H1 (cell line): ENCODE results near the gene CHN2. TPM values are rescaled to one million over a fixed set of nuclear protein-coding genes. Genes with fewer than 3 reads are reported as not detected.

ENCODE experiments used
- CTCF ChIA-PET: fragments of 300-600 bp; sonication (Branson Sonifier 250); formaldehyde crosslinking; loops from one replicate; lab custom pipeline; 2021; ENCODE audit not compliant: partially characterized antibody; lab: Charles Lee
- POLR2A ChIA-PET: fragments of 300-600 bp; sonication (Branson Sonifier 250); formaldehyde crosslinking; loops from one replicate; lab custom pipeline; 2021; ENCODE audit warnings: inconsistent platforms; ENCODE audit not compliant: partially characterized antibody; lab: Charles Lee
- DNase-seq, 2 experiments: peaks; one replicate each; pipeline versions ENCODE4 v3.0.0 to v3.0.0-alpha.2; 2010 to 2022; ENCODE audit warnings: low spot score in 2 of 2, low read depth in 1 of 2, mixed read lengths in 1 of 2
- FAIRE-seq: peaks from 2 replicates; lab custom pipeline; 2011; peaks lifted over from hg19 to GRCh38; lab: Jason Lieb, UNC
- H2AFZ ChIP-seq: 2 replicates; pipeline ENCODE4 v1.8.1; 2012; ENCODE audit warnings: low read length, inconsistent platforms
- H2AK5ac ChIP-seq: 2 replicates; pipeline ENCODE4 v1.6.1; 2013; ENCODE audit warnings: low read depth, low read length
- H2BK120ac ChIP-seq: replicated peaks from 2 replicates; pipeline ENCODE3; 2013; ENCODE audit warnings: low read depth, low read length, inconsistent platforms
- H2BK12ac ChIP-seq: 2 replicates; pipeline ENCODE4 v1.6.1; 2013; ENCODE audit warnings: low read depth, low read length
- H2BK15ac ChIP-seq: 2 replicates; pipeline ENCODE4 v1.6.1; 2013; ENCODE audit warnings: low read length
- H2BK20ac ChIP-seq: 2 replicates; pipeline ENCODE4 v1.6.1; 2013; ENCODE audit warnings: low read length
- H2BK5ac ChIP-seq: 2 replicates; pipeline ENCODE4 v1.6.1; 2013; ENCODE audit warnings: low read depth, low read length
- H3K14ac ChIP-seq: 2 replicates; pipeline ENCODE4 v1.6.1; 2013; ENCODE audit warnings: inconsistent platforms; ENCODE audit not compliant: insufficient read length
- H3K18ac ChIP-seq: 2 replicates; pipeline ENCODE4 v1.6.1; 2013; ENCODE audit warnings: low read length; ENCODE audit errors: extremely low read depth
- H3K23ac ChIP-seq: 2 replicates; pipeline ENCODE4 v1.6.1; 2013; ENCODE audit warnings: inconsistent platforms; ENCODE audit not compliant: insufficient read length
- H3K23me2 ChIP-seq: 2 replicates; pipeline ENCODE4 v1.6.1; 2013; ENCODE audit warnings: low read depth, low read length
- H3K27ac ChIP-seq: 2 replicates; pipeline ENCODE4 v1.6.1; 2011; ENCODE audit warnings: low read depth, low read length, inconsistent platforms
- H3K27me3 ChIP-seq, 4 experiments: replicated peaks in 1 of 4; 1 replicate in 1 of 4; 2 replicates in 3 of 4; pipeline versions ENCODE4 v1.6.1 to v1.8.1; 2011 to 2013; ENCODE audit warnings: low read length in 3 of 4, mild to moderate bottlenecking in 3 of 4, inconsistent platforms in 2 of 4, mixed read lengths in 2 of 4, moderate library complexity in 1 of 4; ENCODE audit not compliant: control insufficient read depth in 3 of 4, insufficient read depth in 3 of 4; ENCODE audit errors: extremely low read depth in 1 of 4
- H3K36me3 ChIP-seq, 4 experiments: 2 replicates each; pipeline versions ENCODE4 v1.6.1 to v1.8.1; 2011 to 2013; ENCODE audit warnings: mild to moderate bottlenecking in 4 of 4, low read length in 3 of 4, moderate library complexity in 2 of 4, control low read depth in 1 of 4, inconsistent platforms in 1 of 4; ENCODE audit not compliant: insufficient read depth in 4 of 4, control insufficient read depth in 2 of 4
- H3K4ac ChIP-seq: replicated peaks from 2 replicates; pipeline ENCODE3; 2013; ENCODE audit warnings: low read length, low read depth, mixed read lengths, inconsistent platforms; ENCODE audit not compliant: insufficient read length
- H3K4me1 ChIP-seq, 4 experiments: replicated peaks in 1 of 4; 1 replicate in 1 of 4; 2 replicates in 3 of 4; pipeline versions ENCODE4 v1.6.1 to v1.8.1; 2011 to 2013; ENCODE audit warnings: low read length in 3 of 4, inconsistent platforms in 2 of 4, mixed read lengths in 1 of 4; ENCODE audit not compliant: insufficient read depth in 4 of 4, control insufficient read depth in 3 of 4
- H3K4me2 ChIP-seq, 2 experiments: 2 replicates each; pipeline versions ENCODE4 v1.6.1 to v1.8.1; 2011 to 2013; ENCODE audit warnings: low read depth in 2 of 2, low read length in 2 of 2, control low read depth in 1 of 2, inconsistent platforms in 1 of 2, mild to moderate bottlenecking in 1 of 2; ENCODE audit not compliant: insufficient read depth in 1 of 2
- H3K4me3 ChIP-seq, 4 experiments: fragments of 200-600, 300-600 bp in 1 of 4; sonication (generic), shearing (Covaris generic), sonication (Bioruptor Twin) in 1 of 4; 2 replicates each; pipeline versions ENCODE4 v1.5.1 to v1.8.1; 2011 to 2016; ENCODE audit warnings: low read length in 4 of 4, low read depth in 3 of 4, control low read depth in 2 of 4, inconsistent platforms in 2 of 4, mild to moderate bottlenecking in 2 of 4, mixed read lengths in 1 of 4, moderate library complexity in 1 of 4; ENCODE audit not compliant: insufficient read depth in 2 of 4; ENCODE audit errors: extremely low read depth in 1 of 4
- H3K56ac ChIP-seq: replicated peaks from 2 replicates; pipeline ENCODE3; 2013; ENCODE audit warnings: low read depth, mild to moderate bottlenecking, mixed read lengths, low read length, inconsistent platforms; ENCODE audit not compliant: insufficient read length
- H3K79me1 ChIP-seq: 2 replicates; pipeline ENCODE4 v1.6.1; 2013; ENCODE audit warnings: low read depth, low read length, control low read depth
- H3K79me2 ChIP-seq, 2 experiments: 2 replicates each; pipeline versions ENCODE4 v1.6.1 to v1.8.1; 2012 to 2013; ENCODE audit warnings: low read length in 2 of 2, mild to moderate bottlenecking in 2 of 2, inconsistent platforms in 1 of 2; ENCODE audit not compliant: insufficient read depth in 2 of 2, control insufficient read depth in 1 of 2
- H3K9ac ChIP-seq, 4 experiments: replicated peaks in 1 of 4; 1 replicate in 1 of 4; 2 replicates in 3 of 4; pipeline versions ENCODE4 v1.6.1 to v1.8.1; 2011 to 2013; ENCODE audit warnings: low read depth in 3 of 4, low read length in 3 of 4, control low read depth in 2 of 4, mild to moderate bottlenecking in 2 of 4, moderate library complexity in 2 of 4, inconsistent platforms in 1 of 4; ENCODE audit errors: extremely low read depth in 1 of 4
- H3K9me3 ChIP-seq, 2 experiments: 2 replicates each; pipeline versions ENCODE4 v1.6.1 to v1.8.1; 2012 to 2013; ENCODE audit warnings: mild to moderate bottlenecking in 2 of 2, moderate library complexity in 2 of 2, control low read depth in 1 of 2, inconsistent platforms in 1 of 2, low read depth in 1 of 2, low read length in 1 of 2, mixed read lengths in 1 of 2; ENCODE audit not compliant: insufficient read depth in 2 of 2
- H4K20me1 ChIP-seq, 2 experiments: replicated peaks in 1 of 2; 2 replicates each; pipeline versions ENCODE3 to v1.8.1; 2011 to 2013; ENCODE audit warnings: inconsistent platforms in 2 of 2, low read length in 2 of 2, mild to moderate bottlenecking in 1 of 2; ENCODE audit not compliant: insufficient read depth in 2 of 2, control insufficient read depth in 1 of 2
- H4K5ac ChIP-seq: 2 replicates; pipeline ENCODE4 v1.6.1; 2013; ENCODE audit warnings: low read length, low read depth, mixed read lengths, inconsistent platforms; ENCODE audit not compliant: insufficient read length
- H4K8ac ChIP-seq: 2 replicates; pipeline ENCODE4 v1.8.0; 2013; ENCODE audit warnings: mild to moderate bottlenecking, moderate library complexity, low read length, inconsistent platforms; ENCODE audit not compliant: insufficient read depth; ENCODE audit errors: extremely low read depth
- H4K91ac ChIP-seq: replicated peaks from 2 replicates; pipeline ENCODE3; 2013; ENCODE audit warnings: low read length, mixed read lengths, inconsistent platforms; ENCODE audit not compliant: insufficient read length
- ATF3 ChIP-seq: IDR thresholded peaks from 2 replicates; pipeline ENCODE4 v1.6.1; 2011; ENCODE audit warnings: low read depth, mild to moderate bottlenecking, low read length; ENCODE audit not compliant: insufficient read depth
- RFX5 ChIP-seq: IDR thresholded peaks from 2 replicates; pipeline ENCODE4 v1.6.1; 2011; ENCODE audit warnings: low read depth, low read length, improper control_type of control experiment, borderline replicate concordance
- TCF12 ChIP-seq: IDR thresholded peaks from 2 replicates; pipeline ENCODE4 v1.6.1; 2011; ENCODE audit warnings: low read depth, mild to moderate bottlenecking, low read length
- WGBS, 2 experiments: shearing (Covaris generic) in 1 of 2; methylation state at CpG; one replicate each; pipeline versions ENCODE4 v1.1.6 to v1.1.7; 2013 to 2015; ENCODE audit warnings: low lambda C conversion rate in 2 of 2, mixed read lengths in 2 of 2, inconsistent platforms in 1 of 2, low coverage in 1 of 2, missing lambda C conversion rate in 1 of 2; ENCODE audit not compliant: insufficient replicate concordance in 2 of 2, insufficient coverage in 1 of 2, insufficient read length in 1 of 2; ENCODE audit errors: extremely low coverage in 1 of 2, missing lambda C conversion rate in 1 of 2; 5-methylcytosine and 5-hydroxymethylcytosine counted together
- polyA plus RNA-seq, 7 experiments: library from polyadenylated mRNA; depleted of rRNA in 3 of 7; stranded (reverse) in 5 of 7; unstranded in 2 of 7; fragments of >200 nt in 5 of 7; fragments of 200-250 nt in 2 of 7; gene quantifications; 1 replicate in 5 of 7; 2 replicates in 1 of 7; 4 replicates in 1 of 7; pipeline versions ENCODE4 v1.2.1 to v1.2.3, GENCODE V29; 2011 to 2013; ENCODE audit warnings: missing spikeins in 2 of 7, mixed read lengths in 2 of 7
- total RNA-seq: library from RNA; stranded (reverse); fragmentation: NEBNext Ultra II Directional; extraction: Animal tissue kit (Norgen Biotek cat#: 25700); gene quantifications from 2 replicates; pipeline ENCODE4 v1.2.1, GENCODE V29; 2021

CHN2 gene
- total and polyA plus RNA-seq, 2 of the 8 experiments (the other 6 are each of a cell fraction or from before 2014, with no cell fraction given) = 2.9 to 4.8 TPM

DNA sequence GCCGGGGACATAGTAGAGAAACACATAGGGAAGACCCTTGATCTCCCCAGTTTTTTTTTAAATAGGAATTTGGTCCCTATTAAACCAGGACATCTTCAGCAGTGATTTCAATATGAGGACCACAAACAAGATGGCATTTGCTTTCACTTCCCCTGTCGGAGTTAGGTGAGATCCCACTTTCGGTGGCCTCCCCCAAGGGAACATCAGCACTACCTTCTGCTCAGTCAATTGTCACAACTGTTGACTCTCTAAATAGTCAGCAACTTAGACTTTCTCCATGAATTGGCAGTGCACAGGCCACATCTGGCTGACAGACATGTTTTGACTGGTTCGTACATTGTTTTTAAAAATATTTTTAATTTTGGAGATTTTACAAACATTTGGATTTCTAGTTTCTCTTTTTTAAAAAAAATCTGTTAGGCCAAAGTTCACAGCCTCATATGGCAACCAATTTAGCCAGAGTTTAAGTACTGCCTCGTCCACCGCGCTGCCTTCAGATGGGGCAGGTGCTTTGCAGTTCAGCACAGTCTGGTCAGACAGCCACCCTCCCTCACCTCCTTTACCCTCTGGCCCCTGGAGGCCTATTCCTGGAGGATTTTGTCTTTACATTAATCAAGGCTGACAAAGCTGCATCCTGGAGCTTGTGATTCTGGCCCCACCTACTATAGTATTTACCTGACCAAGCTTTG, 229.9 kb downstream of the CHN2 start:
- WGBS, 2 experiments = 97% methylated on average over 7 of the region's 7 CpGs; no CpG with 5 or more reads in 1 of the 2 experiments
- no peaks in the 10 kb centered on the region for H3K23me2 ChIP-seq
- no peak overlapping the region for H3K56ac ChIP-seq
- H4K91ac ChIP-seq = no peak overlapping the region
- no peak overlapping the region for H3K4ac ChIP-seq
- ChIA-PET POLR2A (no interaction called here), CTCF (no interaction called here)
- H4K8ac ChIP-seq = no peak overlapping the region
- H2BK15ac ChIP-seq = no peak overlapping the region
- H4K20me1 ChIP-seq = no peaks in the 10 kb centered on the region
- H2BK120ac ChIP-seq = no peak overlapping the region
- DNase-seq (no peak), FAIRE-seq (no peak)
- no peak overlapping the region for H3K14ac ChIP-seq
- no peak overlapping the region for H3K4me2 ChIP-seq
- H2BK12ac ChIP-seq = no peak overlapping the region
- H3K4me3 ChIP-seq = no peak overlapping the region
- no peak overlapping the region for H2BK20ac ChIP-seq
- H3K79me2 ChIP-seq = no peaks in the 10 kb centered on the region
- no peak overlapping the region for H3K27ac ChIP-seq
- H3K18ac ChIP-seq = no peak overlapping the region
- no peaks in the 10 kb centered on the region for H3K9me3 ChIP-seq
- H2AK5ac ChIP-seq = no peak overlapping the region
- H3K27me3 ChIP-seq = no peaks in the 10 kb centered on the region
- no peaks in the 10 kb centered on the region for H3K36me3 ChIP-seq
- no peak overlapping the region for H3K23ac ChIP-seq
- no peak overlapping the region for H4K5ac ChIP-seq
- no peaks in the 10 kb centered on the region for H3K79me1 ChIP-seq
- TF ChIP-seq RFX5 (no peak), TCF12 (no peak), ATF3 (no peak)
- H2BK5ac ChIP-seq = no peak overlapping the region
- H2AFZ ChIP-seq = no peak overlapping the region
- H3K4me1 ChIP-seq = no peaks in the 10 kb centered on the region
- H3K9ac ChIP-seq = no peak overlapping the region
